Bronchial epithelial cell (primary cell): ENCODE measurements around the gene C19orf25. TPM values are rescaled to one million over a fixed set of nuclear protein-coding genes. Genes with fewer than 3 reads are reported as not detected.
"Not testable (repeated sequence)": the region's sequence is repeated elsewhere in the genome, so short reads cannot be mapped to it uniquely, and the experiment has no call there.

Source experiments
- DNase-seq: peaks from one replicate; pipeline ENCODE4 v3.0.0-alpha.2; 2010; ENCODE audit warnings: low read depth
- FAIRE-seq: peaks from 2 replicates; lab custom pipeline; 2011; peaks lifted over from hg19 to GRCh38; lab: Jason Lieb, UNC
- H3K27me3 ChIP-seq: 2 replicates; pipeline ENCODE4 v1.5.1; 2011; ENCODE audit warnings: low read length; ENCODE audit not compliant: control insufficient read depth, insufficient read depth
- H3K36me3 ChIP-seq: 2 replicates; pipeline ENCODE4 v1.5.1; 2011; ENCODE audit warnings: low read length; ENCODE audit not compliant: control insufficient read depth, insufficient read depth
- H3K4me3 ChIP-seq: 2 replicates; pipeline ENCODE4 v1.5.1; 2011; ENCODE audit warnings: mild to moderate bottlenecking, low read depth, low read length, control low read depth
- CTCF ChIP-seq: IDR thresholded peaks from 2 replicates; pipeline ENCODE4 v1.5.1; 2011; ENCODE audit warnings: mild to moderate bottlenecking, moderate library complexity, low read length, control low read depth, inconsistent platforms; ENCODE audit not compliant: insufficient read depth, severe bottlenecking
- total RNA-seq: library from RNA; depleted of rRNA; stranded (reverse); fragments of >200 nt; gene quantifications from 2 replicates; pipeline ENCODE4 v1.2.1, GENCODE V29; 2014

Gene C19orf25
- total RNA-seq, 1 donor from 2014 or later = 24.7 TPM

DNA sequence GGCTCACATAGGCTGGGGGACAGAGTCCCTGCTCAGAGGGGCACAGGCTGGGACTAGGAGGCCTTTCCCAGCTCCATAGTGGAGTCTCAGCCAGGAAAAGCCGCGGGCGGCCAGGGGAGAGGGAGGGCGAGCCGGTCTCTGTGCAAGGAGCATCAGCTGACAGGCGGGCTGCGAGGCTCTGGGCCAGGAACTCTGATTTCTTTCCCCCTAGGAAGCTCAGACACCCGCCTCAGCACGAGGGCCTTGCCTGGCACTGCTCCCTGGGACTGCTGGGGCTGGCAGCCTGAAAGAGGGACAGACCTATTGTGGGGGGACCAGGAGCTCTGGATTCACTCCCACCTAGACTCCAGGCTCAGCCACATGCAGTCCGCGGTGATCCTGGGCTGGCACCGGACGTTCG, 42.6 kb upstream of the C19orf25 start:
- DNase-seq (no peak), FAIRE-seq (no peak)
- H3K27me3 ChIP-seq = peaks cover 14% of the 10 kb centered on the region
- H3K36me3 ChIP-seq = no peaks in the 10 kb centered on the region
- H3K4me3 ChIP-seq = no peak overlapping the region
- no peak for TF ChIP-seq CTCF

GRCh38 chr19:1520203-1520780, 41.3 kb upstream of the C19orf25 start:
- FAIRE-seq (no peak), DNase-seq (no peak)
- no peak overlapping the region for H3K4me3 ChIP-seq
- H3K36me3 ChIP-seq = no peaks in the 10 kb centered on the region
- TF ChIP-seq CTCF = no peak
- peaks cover 14% of the 10 kb centered on the region for H3K27me3 ChIP-seq

GRCh38 chr19:1519802-1520201, 40.8 kb upstream of the C19orf25 start:
- H3K27me3 ChIP-seq = peaks cover 12% of the 10 kb centered on the region
- not testable (repeated sequence) for H3K4me3 ChIP-seq, FAIRE-seq, H3K36me3 ChIP-seq, DNase-seq

- Histone ChIP-seq H3K27me3 (peaks cover 5% of the 10 kb centered on the region), H3K4me3 (no peak overlapping the region), H3K36me3 (no peaks in the 10 kb centered on the region)
- FAIRE-seq (no peak), DNase-seq (no peak)
- TF ChIP-seq CTCF = no peak
Measured at GRCh38 chr19:1518471-1518870, 39.5 kb upstream of the C19orf25 start.

- TF ChIP-seq CTCF = no peak
- H3K4me3 ChIP-seq = no peak overlapping the region
- H3K27me3 ChIP-seq = no peaks in the 10 kb centered on the region
- DNase-seq = no peak
- no peaks in the 10 kb centered on the region for H3K36me3 ChIP-seq
- no peak for FAIRE-seq
Measured at GRCh38 chr19:1516395-1516753, 37.4 kb upstream of the C19orf25 start.

DNA sequence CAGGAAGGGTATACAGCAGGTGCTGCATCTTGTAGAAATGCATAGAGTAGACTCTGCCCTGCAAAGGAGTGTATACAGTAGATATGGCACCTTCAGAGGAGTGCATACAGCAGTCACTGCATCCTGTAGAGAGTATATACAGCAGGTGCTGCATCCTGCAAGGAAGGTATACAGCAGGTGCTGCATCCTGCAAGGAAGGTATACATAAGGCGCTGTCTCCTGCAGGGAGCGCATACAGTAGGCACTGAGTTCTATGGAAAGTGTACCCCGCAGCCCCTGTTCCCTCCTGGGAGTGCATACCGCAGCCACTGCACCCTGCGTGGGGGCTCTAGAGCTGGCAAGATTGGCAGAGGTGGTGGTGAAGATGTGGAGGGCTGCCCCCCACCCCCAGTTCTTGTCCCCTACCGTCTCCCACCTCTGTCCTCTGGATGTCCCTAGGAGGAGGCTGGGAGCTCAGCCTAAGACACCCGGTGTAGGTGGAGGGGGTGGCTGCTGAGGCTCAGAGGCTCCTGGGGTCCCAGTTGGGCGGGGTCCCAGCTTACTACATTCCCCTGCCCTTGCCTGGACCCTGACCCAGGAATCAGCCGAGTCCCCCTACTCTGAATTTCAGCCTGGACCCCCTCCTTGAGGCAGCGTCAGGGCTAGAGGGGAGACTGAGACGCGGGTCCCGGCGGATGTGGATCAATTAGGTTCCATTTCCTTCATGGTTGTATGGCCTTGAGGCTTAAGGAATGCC, 36.1 kb upstream of the C19orf25 start:
- Histone ChIP-seq H3K4me3 (no peak overlapping the region), H3K27me3 (no peaks in the 10 kb centered on the region), H3K36me3 (no peaks in the 10 kb centered on the region)
- no peak for FAIRE-seq
- TF ChIP-seq CTCF = no peak
- no peak for DNase-seq
